ENCODE results near the gene PLA2G1B. TPM values are rescaled to one million over a fixed set of nuclear protein-coding genes. Genes with fewer than 3 reads are reported as not detected.

PLA2G1B gene
- total and polyA plus RNA-seq, 4 donors: 0.39 to 4.6 (median 1.1) TPM

DNA sequence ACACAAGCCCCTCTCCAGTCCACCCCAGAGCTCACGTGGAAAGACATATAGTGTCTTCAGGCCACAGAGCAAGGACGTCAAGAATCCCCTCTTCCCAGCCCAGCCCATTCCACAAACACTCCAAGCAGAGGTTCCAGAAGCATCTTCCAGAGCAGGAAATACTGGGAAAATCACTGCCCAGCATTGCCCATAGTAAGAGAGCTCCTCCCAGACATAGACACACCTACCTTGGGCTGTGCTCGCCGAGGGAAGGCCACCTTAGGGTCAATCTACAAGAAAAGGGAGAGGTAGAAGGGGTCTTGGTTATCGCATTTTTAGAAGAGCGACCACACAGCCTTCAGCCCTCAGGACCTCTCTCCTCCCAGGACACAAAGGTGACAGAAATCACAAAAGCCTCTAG is 36.9 kb upstream of the PLA2G1B start:
- H3K27me3 ChIP-seq (ENCODE audit: control insufficient read depth in 4 of 4, insufficient read depth in 4 of 4, low read length in 3 of 4): peaks cover 0 to 3% (median 1%) of the 10 kb centered on the region in 4 donors
- TF ChIP-seq HNF4G (IDR thresholded peaks at IDR 0.05): no peak
- no peak for DNase-seq (ENCODE audit: low spot score)
- no peak overlapping the region for H3K27ac ChIP-seq (ENCODE audit: low read depth in 1 of 2, low read length in 2 of 2)
- no peak overlapping the region for H3K9ac ChIP-seq (ENCODE audit: low read depth in 1 of 2, low read length in 2 of 2)
- H3K9me3 ChIP-seq (ENCODE audit: control insufficient read depth in 4 of 4, low read length in 3 of 4): no peaks in the 10 kb centered on the region
- H3K36me3 ChIP-seq (ENCODE audit: control insufficient read depth in 4 of 4, insufficient read depth in 3 of 4, low read depth in 1 of 4, low read length in 3 of 4): no peaks in the 10 kb centered on the region
- H3K4me3 ChIP-seq (ENCODE audit: low read depth in 1 of 3, low read length in 3 of 3): no peak overlapping the region
- peaks cover 0 to 18% (median 9%) of the 10 kb centered on the region in 4 donors for H3K4me1 ChIP-seq (ENCODE audit: control insufficient read depth in 4 of 4, insufficient read depth in 4 of 4, low read length in 3 of 4)
- WGBS: 88% methylated on average over 6 of the region's 6 CpGs

DNA sequence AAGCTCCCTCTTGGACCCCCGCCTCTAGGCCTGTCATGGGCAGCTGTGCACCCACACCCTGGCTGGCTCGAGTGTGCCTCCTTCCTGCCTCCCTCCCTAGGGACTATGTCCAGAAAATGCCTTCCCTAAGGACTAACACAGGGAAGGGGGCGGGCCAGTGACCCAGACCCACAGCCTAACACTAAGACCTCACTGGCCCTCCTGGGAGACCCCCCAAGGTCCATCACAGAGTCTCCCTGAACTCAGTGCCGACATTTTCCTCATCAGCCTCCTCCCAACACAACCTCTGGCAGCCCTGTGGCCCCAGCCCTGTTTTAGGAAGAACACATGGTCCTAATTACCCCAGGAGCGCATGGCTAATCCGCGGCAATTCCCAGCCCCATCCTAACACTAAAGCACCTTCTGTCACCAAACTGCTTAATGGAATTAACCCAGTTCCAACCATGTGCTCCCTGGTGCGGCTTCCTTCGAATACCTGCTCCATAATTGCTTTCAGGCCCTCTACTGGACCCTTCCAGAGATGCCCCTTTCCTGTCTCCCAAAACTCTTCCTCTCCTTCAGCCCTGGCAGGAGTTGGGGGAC is 35.8 kb upstream of the PLA2G1B start:
- Histone ChIP-seq H3K27me3 (ENCODE audit: control insufficient read depth in 4 of 4, insufficient read depth in 4 of 4, low read length in 3 of 4) (peaks cover 0 to 3% (median under 1%) of the 10 kb centered on the region in 4 donors), H3K4me1 (ENCODE audit: control insufficient read depth in 4 of 4, insufficient read depth in 4 of 4, low read length in 3 of 4) (peaks cover 0 to 12% (median 5%) of the 10 kb centered on the region in 4 donors)
- 84% methylated on average over 9 of the region's 9 CpGs for WGBS

DNA sequence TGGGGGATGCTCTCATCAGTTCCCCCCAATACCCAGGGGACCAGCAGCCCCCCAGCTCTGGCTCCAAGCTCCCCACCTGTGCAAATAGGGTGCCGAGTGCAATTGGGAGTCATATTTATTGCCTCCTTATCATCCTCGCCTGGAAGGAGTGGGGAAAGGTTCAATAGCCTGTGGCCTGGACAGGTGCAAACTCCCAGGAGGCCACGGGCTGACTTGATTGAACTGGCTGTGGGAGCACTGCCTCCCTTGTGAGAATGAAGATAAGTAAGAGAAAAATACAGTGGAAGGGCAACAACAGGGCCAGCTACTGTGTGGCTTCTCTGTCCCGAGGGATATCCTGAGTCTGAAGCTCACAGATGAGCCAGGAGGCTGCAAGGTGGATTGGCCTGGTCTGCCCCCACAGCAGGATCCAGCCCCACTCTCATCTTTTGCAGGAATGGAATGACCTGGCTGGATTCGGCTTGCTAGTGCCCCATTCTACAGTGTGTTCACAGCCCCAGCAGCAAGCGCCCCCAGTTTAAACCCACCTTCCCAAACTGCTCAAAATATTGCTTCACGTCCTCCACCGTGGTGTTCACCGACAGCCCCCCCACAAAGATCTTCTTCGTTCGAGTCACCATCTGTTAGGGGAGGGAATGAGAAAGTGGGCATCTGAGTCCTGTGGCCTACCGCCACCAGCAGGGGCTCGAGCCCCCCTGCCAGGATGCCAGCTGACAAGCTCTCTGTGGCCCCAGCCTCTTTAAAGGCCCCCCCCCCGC is 35.1 kb upstream of the PLA2G1B start:
- Histone ChIP-seq H3K27me3 (ENCODE audit: control insufficient read depth in 4 of 4, insufficient read depth in 4 of 4, low read length in 3 of 4) (peaks cover 0 to 3% (median 0%) of the 10 kb centered on the region in 4 donors), H3K4me3 (ENCODE audit: low read depth in 1 of 3, low read length in 3 of 3) (no peak overlapping the region), H3K4me1 (ENCODE audit: control insufficient read depth in 4 of 4, insufficient read depth in 4 of 4, low read length in 3 of 4) (peaks cover 0 to 12% (median 5%) of the 10 kb centered on the region in 4 donors), H3K36me3 (ENCODE audit: control insufficient read depth in 4 of 4, insufficient read depth in 3 of 4, low read depth in 1 of 4, low read length in 3 of 4) (no peaks in the 10 kb centered on the region), H3K9ac (ENCODE audit: low read depth in 1 of 2, low read length in 2 of 2) (no peak overlapping the region), H3K27ac (ENCODE audit: low read depth in 1 of 2, low read length in 2 of 2) (no peak overlapping the region), H3K9me3 (ENCODE audit: control insufficient read depth in 4 of 4, low read length in 3 of 4) (no peaks in the 10 kb centered on the region)
- WGBS: 88% methylated on average over 14 of the region's 14 CpGs
- no peak for DNase-seq (ENCODE audit: low spot score)
- TF ChIP-seq, protein P1, sequence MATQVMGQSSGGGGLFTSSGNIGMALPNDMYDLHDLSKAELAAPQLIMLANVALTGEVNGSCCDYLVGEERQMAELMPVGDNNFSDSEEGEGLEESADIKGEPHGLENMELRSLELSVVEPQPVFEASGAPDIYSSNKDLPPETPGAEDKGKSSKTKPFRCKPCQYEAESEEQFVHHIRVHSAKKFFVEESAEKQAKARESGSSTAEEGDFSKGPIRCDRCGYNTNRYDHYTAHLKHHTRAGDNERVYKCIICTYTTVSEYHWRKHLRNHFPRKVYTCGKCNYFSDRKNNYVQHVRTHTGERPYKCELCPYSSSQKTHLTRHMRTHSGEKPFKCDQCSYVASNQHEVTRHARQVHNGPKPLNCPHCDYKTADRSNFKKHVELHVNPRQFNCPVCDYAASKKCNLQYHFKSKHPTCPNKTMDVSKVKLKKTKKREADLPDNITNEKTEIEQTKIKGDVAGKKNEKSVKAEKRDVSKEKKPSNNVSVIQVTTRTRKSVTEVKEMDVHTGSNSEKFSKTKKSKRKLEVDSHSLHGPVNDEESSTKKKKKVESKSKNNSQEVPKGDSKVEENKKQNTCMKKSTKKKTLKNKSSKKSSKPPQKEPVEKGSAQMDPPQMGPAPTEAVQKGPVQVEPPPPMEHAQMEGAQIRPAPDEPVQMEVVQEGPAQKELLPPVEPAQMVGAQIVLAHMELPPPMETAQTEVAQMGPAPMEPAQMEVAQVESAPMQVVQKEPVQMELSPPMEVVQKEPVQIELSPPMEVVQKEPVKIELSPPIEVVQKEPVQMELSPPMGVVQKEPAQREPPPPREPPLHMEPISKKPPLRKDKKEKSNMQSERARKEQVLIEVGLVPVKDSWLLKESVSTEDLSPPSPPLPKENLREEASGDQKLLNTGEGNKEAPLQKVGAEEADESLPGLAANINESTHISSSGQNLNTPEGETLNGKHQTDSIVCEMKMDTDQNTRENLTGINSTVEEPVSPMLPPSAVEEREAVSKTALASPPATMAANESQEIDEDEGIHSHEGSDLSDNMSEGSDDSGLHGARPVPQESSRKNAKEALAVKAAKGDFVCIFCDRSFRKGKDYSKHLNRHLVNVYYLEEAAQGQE (IDR thresholded peaks at IDR 0.05): no peak

More for the DNA sequence above, 35.8 kb upstream of the PLA2G1B start:
- Histone ChIP-seq H3K9me3 (ENCODE audit: control insufficient read depth in 4 of 4, low read length in 3 of 4) (no peaks in the 10 kb centered on the region), H3K4me3 (ENCODE audit: low read depth in 1 of 3, low read length in 3 of 3) (no peak overlapping the region), H3K36me3 (ENCODE audit: control insufficient read depth in 4 of 4, insufficient read depth in 3 of 4, low read depth in 1 of 4, low read length in 3 of 4) (no peaks in the 10 kb centered on the region), H3K27ac (ENCODE audit: low read depth in 1 of 2, low read length in 2 of 2) (no peak overlapping the region), H3K9ac (ENCODE audit: low read depth in 1 of 2, low read length in 2 of 2) (no peak overlapping the region)
- DNase-seq (ENCODE audit: low spot score): no peak
- no peak for TF ChIP-seq HNF4G (IDR thresholded peaks at IDR 0.05)
- no peak for TF ChIP-seq HNF4A (conservative IDR thresholded peaks at IDR 0.05)
- no peak for TF ChIP-seq NR2F2 (IDR thresholded peaks at IDR 0.05)
- no peak for TF ChIP-seq FOXA2 (IDR thresholded peaks at IDR 0.05)
- TF ChIP-seq, protein P2, sequence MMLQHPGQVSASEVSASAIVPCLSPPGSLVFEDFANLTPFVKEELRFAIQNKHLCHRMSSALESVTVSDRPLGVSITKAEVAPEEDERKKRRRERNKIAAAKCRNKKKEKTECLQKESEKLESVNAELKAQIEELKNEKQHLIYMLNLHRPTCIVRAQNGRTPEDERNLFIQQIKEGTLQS (IDR thresholded peaks at IDR 0.05): no peak
- no peak for TF ChIP-seq EGR1 (IDR thresholded peaks at IDR 0.05; ENCODE audit: low read depth in 2 of 2)
- TF ChIP-seq YY1 (IDR thresholded peaks at IDR 0.05): no peak
- TF ChIP-seq GABPA (IDR thresholded peaks at IDR 0.05 in 1 of 2, conservative IDR thresholded peaks at IDR 0.05 in 1 of 2): no peak
